Neural crest cell (in vitro differentiated cells): Measurements from ENCODE around the gene POTEF. TPM values are rescaled to one million over a fixed set of nuclear protein-coding genes. Genes with fewer than 3 reads are reported as not detected.
"Not testable (repeated sequence)": the region's sequence is repeated elsewhere in the genome, so short reads cannot be mapped to it uniquely, and the experiment has no call there.

Experiments used
- DNase-seq: peaks from one replicate; pipeline ENCODE4 v3.0.0; 2021; ENCODE audit warnings: low read depth, mixed read lengths, low spot score
- H3K27ac Mint-ChIP-seq: one replicate; pipeline ENCODE4 v1.8.0; 2021; ENCODE audit warnings: mild to moderate bottlenecking, mixed read lengths; ENCODE audit not compliant: unreplicated experiment
- H3K27me3 Mint-ChIP-seq: 2 replicates; pipeline ENCODE4 v1.8.0; 2021; ENCODE audit warnings: low read depth, mild to moderate bottlenecking, mixed read lengths
- H3K36me3 Mint-ChIP-seq: 2 replicates; pipeline ENCODE4 v1.8.0; 2021; ENCODE audit warnings: low read depth, mild to moderate bottlenecking, mixed read lengths
- H3K4me1 Mint-ChIP-seq: 2 replicates; pipeline ENCODE4 v1.8.0; 2021; ENCODE audit warnings: mixed read lengths
- H3K4me3 Mint-ChIP-seq: one replicate; pipeline ENCODE4 v1.8.0; 2021; ENCODE audit warnings: mild to moderate bottlenecking, mixed read lengths
- H3K9me3 Mint-ChIP-seq: 2 replicates; pipeline ENCODE4 v1.8.0; 2021; ENCODE audit warnings: mixed read lengths
- CTCF ChIP-seq: fragments of 200-600 bp; sonication (generic); conservative IDR thresholded peaks from 2 replicates; pipeline ENCODE4 v1.5.0; 2021; ENCODE audit warnings: antibody characterized with exemption, mild to moderate bottlenecking
- total RNA-seq: library from RNA; stranded (reverse); gene quantifications from 2 replicates; pipeline ENCODE4 v1.2.1, GENCODE V29; 2021

POTEF gene
- total RNA-seq, 1 donor from 2014 or later, result 11.0 TPM

- Mint-ChIP-seq H3K27me3 (no peaks in the 10 kb centered on the region), H3K9me3 (no peaks in the 10 kb centered on the region), H3K27ac (no peak overlapping the region), H3K36me3 (no peaks in the 10 kb centered on the region), H3K4me3 (no peak overlapping the region), H3K4me1 (no peaks in the 10 kb centered on the region)
- no peak for DNase-seq
- TF ChIP-seq CTCF, result no peak
Observed at GRCh38 chr2:130154773-130155765, 26.0 kb upstream of the POTEF start.

DNA sequence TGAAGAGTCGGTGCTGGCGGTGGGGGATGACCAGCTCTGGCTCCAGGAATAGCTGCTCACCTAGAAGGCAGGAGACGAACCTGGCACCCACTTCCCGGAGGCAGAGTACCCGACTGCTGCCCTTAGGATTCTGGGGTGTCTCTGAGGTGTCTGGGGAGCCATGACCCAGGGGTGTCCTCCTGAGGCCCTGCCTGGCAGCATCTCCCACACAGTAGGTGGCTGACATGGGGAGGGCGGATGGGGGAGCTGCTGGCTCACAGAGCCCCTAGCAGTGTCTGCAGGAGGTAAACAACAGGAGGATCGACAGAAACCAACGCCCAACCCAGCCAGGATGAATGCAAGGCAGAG is 25.4 kb upstream of the POTEF start:
- H3K9me3 Mint-ChIP-seq, DNase-seq, H3K4me1 Mint-ChIP-seq, H3K27ac Mint-ChIP-seq, H3K27me3 Mint-ChIP-seq, H3K4me3 Mint-ChIP-seq, H3K36me3 Mint-ChIP-seq: not testable (repeated sequence)

- not testable (repeated sequence) for H3K27me3 Mint-ChIP-seq, H3K4me3 Mint-ChIP-seq, H3K27ac Mint-ChIP-seq, H3K4me1 Mint-ChIP-seq, H3K36me3 Mint-ChIP-seq, H3K9me3 Mint-ChIP-seq, DNase-seq
Observed at GRCh38 chr2:130153721-130154422, 24.9 kb upstream of the POTEF start.

GRCh38 chr2:130152816-130153595 is 24.0 kb upstream of the POTEF start:
- Mint-ChIP-seq H3K27me3 (no peaks in the 10 kb centered on the region), H3K4me1 (no peaks in the 10 kb centered on the region), H3K27ac (no peak overlapping the region), H3K36me3 (no peaks in the 10 kb centered on the region), H3K4me3 (no peak overlapping the region), H3K9me3 (no peaks in the 10 kb centered on the region)
- DNase-seq, result no peak
- no peak for TF ChIP-seq CTCF

- H3K27ac Mint-ChIP-seq, H3K9me3 Mint-ChIP-seq, H3K4me3 Mint-ChIP-seq, H3K4me1 Mint-ChIP-seq, DNase-seq, H3K36me3 Mint-ChIP-seq, H3K27me3 Mint-ChIP-seq: not testable (repeated sequence)
Observed at GRCh38 chr2:130152136-130152815, 23.3 kb upstream of the POTEF start.

GRCh38 chr2:130151145-130151512 is 22.1 kb upstream of the POTEF start:
- not testable (repeated sequence) for H3K27ac Mint-ChIP-seq, H3K4me1 Mint-ChIP-seq

More at GRCh38 chr2:130151145-130151512, 22.1 kb upstream of the POTEF start:
- H3K27me3 Mint-ChIP-seq, DNase-seq, H3K36me3 Mint-ChIP-seq, H3K4me3 Mint-ChIP-seq, H3K9me3 Mint-ChIP-seq: not testable (repeated sequence)
